Liver (tissue), 9 donors: ENCODE measurements around the gene MS4A6E. TPM values are rescaled to one million over a fixed set of nuclear protein-coding genes. Genes with fewer than 3 reads are reported as not detected.

Experiments used
- DNase-seq: peaks from one replicate; pipeline ENCODE4 v3.0.0-alpha.2; 2017; ENCODE audit warnings: low spot score
- H3K27ac ChIP-seq, 2 donors: one replicate each; pipeline ENCODE4 v1.7.0; 2013; ENCODE audit warnings: inconsistent platforms in 2 of 2, low read length in 2 of 2, control low read depth in 1 of 2, low read depth in 1 of 2, mild to moderate bottlenecking in 1 of 2
- H3K27me3 ChIP-seq, 4 donors: one replicate each; pipeline versions ENCODE4 v1.6.1 to v1.7.0; 2013; ENCODE audit warnings: low read length in 3 of 4, inconsistent platforms in 1 of 4, mild to moderate bottlenecking in 1 of 4, moderate library complexity in 1 of 4; ENCODE audit not compliant: control insufficient read depth in 4 of 4, insufficient read depth in 4 of 4
- H3K36me3 ChIP-seq, 4 donors: one replicate each; pipeline versions ENCODE4 v1.6.1 to v1.7.0; 2013; ENCODE audit warnings: low read length in 3 of 4, mild to moderate bottlenecking in 3 of 4, low read depth in 1 of 4, moderate library complexity in 1 of 4; ENCODE audit not compliant: control insufficient read depth in 4 of 4, insufficient read depth in 3 of 4
- H3K4me1 ChIP-seq, 4 donors: one replicate each; pipeline versions ENCODE4 v1.6.1 to v1.7.0; 2013; ENCODE audit warnings: low read length in 3 of 4, mild to moderate bottlenecking in 3 of 4, moderate library complexity in 1 of 4; ENCODE audit not compliant: control insufficient read depth in 4 of 4, insufficient read depth in 4 of 4
- H3K4me3 ChIP-seq, 3 donors: one replicate each; pipeline versions ENCODE4 v1.6.1 to v1.7.0; 2013; ENCODE audit warnings: low read length in 3 of 3, control low read depth in 1 of 3, low read depth in 1 of 3, mild to moderate bottlenecking in 1 of 3
- H3K9ac ChIP-seq, 2 donors: one replicate each; pipeline ENCODE4 v1.7.0; 2013; ENCODE audit warnings: low read length in 2 of 2, mild to moderate bottlenecking in 2 of 2, moderate library complexity in 2 of 2, control low read depth in 1 of 2, low read depth in 1 of 2
- H3K9me3 ChIP-seq, 4 donors: one replicate each; pipeline versions ENCODE4 v1.6.1 to v1.7.0; 2013; ENCODE audit warnings: low read length in 3 of 4; ENCODE audit not compliant: control insufficient read depth in 4 of 4
- ATF3 ChIP-seq: IDR thresholded peaks from 2 replicates; pipeline ENCODE4 v1.6.1; 2016; ENCODE audit warnings: antibody characterized with exemption
- CTCF ChIP-seq: fragments of 150-350 bp; IDR thresholded peaks from 2 replicates; pipeline ENCODE4 v1.5.1; 2017; ENCODE audit warnings: improper control_type of control experiment, low read depth, low read length; ENCODE audit not compliant: missing input control
- EGR1 ChIP-seq, 2 donors: IDR thresholded peaks; 2 replicates each; pipeline ENCODE4 v1.6.1; 2016 to 2018; ENCODE audit warnings: antibody characterized with exemption in 2 of 2, low read depth in 2 of 2
- FOXA1 ChIP-seq: IDR thresholded peaks from 2 replicates; pipeline ENCODE4 v1.6.1; 2016; ENCODE audit warnings: antibody characterized with exemption
- FOXA2 ChIP-seq: IDR thresholded peaks from 2 replicates; pipeline ENCODE4 v1.6.1; 2016; ENCODE audit warnings: antibody characterized with exemption
- GABPA ChIP-seq, 2 donors: IDR thresholded peaks in 1 of 2; conservative IDR thresholded peaks in 1 of 2; 2 replicates each; pipeline ENCODE4 v1.6.1; 2016; ENCODE audit warnings: antibody characterized with exemption in 2 of 2, mild to moderate bottlenecking in 1 of 2, moderate library complexity in 1 of 2
- HNF4A ChIP-seq, 2 donors: conservative IDR thresholded peaks; 2 replicates each; pipeline ENCODE4 v1.6.1; 2016; ENCODE audit warnings: antibody characterized with exemption in 2 of 2, mild to moderate bottlenecking in 2 of 2
- HNF4G ChIP-seq: IDR thresholded peaks from 2 replicates; pipeline ENCODE4 v1.6.1; 2016; ENCODE audit warnings: antibody characterized with exemption
- JUND ChIP-seq, 2 donors: IDR thresholded peaks; 2 replicates each; pipeline ENCODE4 v1.6.1; 2016; ENCODE audit warnings: antibody characterized with exemption in 2 of 2
- MAX ChIP-seq: IDR thresholded peaks from 2 replicates; pipeline ENCODE4 v1.6.1; 2016; ENCODE audit warnings: antibody characterized with exemption
- NR2F2 ChIP-seq: IDR thresholded peaks from 2 replicates; pipeline ENCODE4 v1.6.1; 2016; ENCODE audit warnings: antibody characterized with exemption
- RAD21 ChIP-seq, 2 donors: IDR thresholded peaks; 2 replicates each; pipeline ENCODE4 v1.6.1; 2016; ENCODE audit warnings: antibody characterized with exemption in 2 of 2, mild to moderate bottlenecking in 2 of 2
- REST ChIP-seq: IDR thresholded peaks from 2 replicates; pipeline ENCODE4 v1.6.1; 2016; ENCODE audit warnings: antibody characterized with exemption, mild to moderate bottlenecking
- RXRA ChIP-seq, 2 donors: IDR thresholded peaks; 2 replicates each; pipeline ENCODE4 v1.6.1; 2017 to 2018; ENCODE audit warnings: antibody characterized with exemption in 2 of 2, mild to moderate bottlenecking in 1 of 2
- SP1 ChIP-seq: IDR thresholded peaks from 2 replicates; pipeline ENCODE4 v1.6.1; 2018; ENCODE audit warnings: antibody characterized with exemption, mild to moderate bottlenecking
- TAF1 ChIP-seq: conservative IDR thresholded peaks from 2 replicates; pipeline ENCODE4 v1.6.1; 2016; ENCODE audit warnings: antibody characterized with exemption, mild to moderate bottlenecking
- YY1 ChIP-seq: IDR thresholded peaks from 2 replicates; pipeline ENCODE4 v1.6.1; 2016; ENCODE audit warnings: antibody characterized with exemption, mild to moderate bottlenecking
- ZBTB33 ChIP-seq: IDR thresholded peaks from 2 replicates; pipeline ENCODE4 v1.6.1; 2016; ENCODE audit warnings: antibody characterized with exemption
- WGBS: extraction: QIAGEN DNeasy Blood & Tissue Kit; methylation state at CpG from one replicate; pipeline ENCODE4 v1.1.7; 2013; 5-methylcytosine and 5-hydroxymethylcytosine counted together
- polyA plus RNA-seq, 2 donors: library from polyadenylated mRNA; stranded (reverse) in 1 of 2; unstranded in 1 of 2; fragments of 200-250 nt in 1 of 2; fragments of >200 nt in 1 of 2; fragmentation: Nextera tagmentation in 1 of 2; extraction: Ambion mirVana in 1 of 2; gene quantifications; one replicate each; pipeline versions ENCODE4 v1.2.1 to v1.2.3, GENCODE V29; 2013 to 2015
- total RNA-seq, 2 donors: library from RNA; depleted of rRNA; stranded (reverse); fragments of >200 nt; gene quantifications; one replicate each; pipeline ENCODE4 v1.2.3, GENCODE V29; 2014
- donor health status: healthy.
- donor health status: healthy.
- donor health status: healthy.
- donor health status: healthy.
- donor health status: healthy.

The MS4A6E gene
- total and polyA plus RNA-seq, 4 donors, result 0.22 to 0.75 TPM; not detected in 2

GRCh38 chr11:60370811-60371298 lies 43.8 kb downstream of the MS4A6E start:
- H3K27ac ChIP-seq, result no peak overlapping the region
- WGBS, result 45% methylated on average over 5 of the region's 5 CpGs
- no peak for DNase-seq

GRCh38 chr11:60371386-60371785 lies 44.3 kb downstream of the MS4A6E start:
- H3K36me3 ChIP-seq, result no peaks in the 10 kb centered on the region
- WGBS, result 63% methylated on average over 3 of the region's 3 CpGs
- no peak overlapping the region for H3K27ac ChIP-seq
- H3K9ac ChIP-seq, result no peak overlapping the region
- no peak for DNase-seq
- TF ChIP-seq GABPA (IDR thresholded peaks at IDR 0.05 in 1 of 2, conservative IDR thresholded peaks at IDR 0.05 in 1 of 2), result no peak
- TF ChIP-seq HNF4A (conservative IDR thresholded peaks at IDR 0.05), result no peak
- no peak for TF ChIP-seq TAF1
- no peak for TF ChIP-seq CTCF
- no peak for TF ChIP-seq EGR1 (IDR thresholded peaks at IDR 0.05; ENCODE audit: low read depth in 2 of 2)
- no peak for TF ChIP-seq JUND (IDR thresholded peaks at IDR 0.05)
- no peak for TF ChIP-seq RAD21 (IDR thresholded peaks at IDR 0.05)
- TF ChIP-seq MAX, result no peak
- TF ChIP-seq REST, result no peak
- TF ChIP-seq FOXA1, result no peak
- TF ChIP-seq ZBTB33, result no peak
- no peak for TF ChIP-seq SP1
- TF ChIP-seq ATF3, result no peak
- TF ChIP-seq RXRA (IDR thresholded peaks at IDR 0.05), result no peak
- TF ChIP-seq FOXA2, result no peak
- TF ChIP-seq HNF4G, result no peak
- no peak for TF ChIP-seq NR2F2
- TF ChIP-seq YY1, result no peak
- no peaks in the 10 kb centered on the region for H3K4me1 ChIP-seq
- no peaks in the 10 kb centered on the region for H3K9me3 ChIP-seq
- peaks cover 0 to 3% (median 0%) of the 10 kb centered on the region in 4 donors for H3K27me3 ChIP-seq
- H3K4me3 ChIP-seq, result no peak overlapping the region

More at GRCh38 chr11:60370811-60371298, 43.8 kb downstream of the MS4A6E start:
- no peak overlapping the region for H3K4me3 ChIP-seq
- no peaks in the 10 kb centered on the region for H3K9me3 ChIP-seq
- peaks cover 0 to 3% (median 0%) of the 10 kb centered on the region in 4 donors for H3K27me3 ChIP-seq
- TF ChIP-seq GABPA (IDR thresholded peaks at IDR 0.05 in 1 of 2, conservative IDR thresholded peaks at IDR 0.05 in 1 of 2) (no peak), TAF1 (no peak)
- no peaks in the 10 kb centered on the region for H3K4me1 ChIP-seq
- no peak overlapping the region for H3K9ac ChIP-seq
- H3K36me3 ChIP-seq, result no peaks in the 10 kb centered on the region
